GM12892 (cell line): Measurements from ENCODE around the gene ERVFRD-1.

Experiments used
- POLR2A ChIP-seq: IDR thresholded peaks from 2 replicates; pipeline ENCODE4 v1.6.1; 2011; ENCODE audit warnings: low read depth, low read length, control low read depth
- POLR2AphosphoS5 ChIP-seq: IDR thresholded peaks from 2 replicates; pipeline ENCODE4 v1.6.1; 2011; ENCODE audit warnings: low read depth, low read length, control low read depth
- TAF1 ChIP-seq: IDR thresholded peaks from 2 replicates; pipeline ENCODE4 v1.6.1; 2011; ENCODE audit warnings: low read depth, mild to moderate bottlenecking, control low read depth, low read length, borderline replicate concordance

DNA sequence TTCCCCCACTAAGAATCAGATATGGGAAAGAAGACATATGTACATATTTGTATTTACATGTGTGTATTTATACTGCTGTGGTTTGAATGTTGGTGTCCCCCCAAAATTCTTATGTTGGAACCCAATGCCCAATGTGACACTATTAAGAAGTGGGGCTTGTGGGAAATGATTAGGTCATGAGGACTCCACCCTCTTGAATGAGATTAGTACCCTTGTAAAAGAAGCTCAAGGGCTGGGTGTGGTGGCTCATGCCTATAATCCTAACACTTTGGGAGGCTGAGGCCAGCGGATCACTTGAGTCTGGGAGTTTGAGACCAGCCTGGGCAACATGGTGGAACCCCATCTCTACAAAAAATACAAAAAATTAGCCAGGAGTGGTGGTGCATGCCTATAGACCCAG lies 21.8 kb downstream of the ERVFRD-1 start:
- TF ChIP-seq POLR2A: no peak
- no peak for TF ChIP-seq POLR2AphosphoS5
- no peak for TF ChIP-seq TAF1
